Kidney (tissue), 14 donors: ENCODE results near the gene DENND1B. TPM values are rescaled to one million over a fixed set of nuclear protein-coding genes. Genes with fewer than 3 reads are reported as not detected.

Experiments used
- DNase-seq, 5 donors: peaks; one replicate each; pipeline ENCODE4 v3.0.0-alpha.2; 2013 to 2020
- FAIRE-seq: peaks from 2 replicates; lab custom pipeline; 2012; peaks lifted over from hg19 to GRCh38; lab: Jason Lieb, UNC
- H3K27ac ChIP-seq, 2 donors: one replicate each; pipeline ENCODE4 v1.7.0; 2013; ENCODE audit warnings: low read depth in 2 of 2, low read length in 2 of 2, inconsistent platforms in 1 of 2
- H3K27me3 ChIP-seq: one replicate; pipeline ENCODE4 v1.7.1; 2013; ENCODE audit warnings: low read length, inconsistent platforms; ENCODE audit not compliant: control insufficient read depth, insufficient read depth
- H3K36me3 ChIP-seq, 3 donors: one replicate each; pipeline versions ENCODE4 v1.7.0 to v1.7.1; 2013; ENCODE audit warnings: low read length in 3 of 3, control low read depth in 1 of 3, inconsistent platforms in 1 of 3; ENCODE audit not compliant: insufficient read depth in 3 of 3, control insufficient read depth in 2 of 3
- H3K4me1 ChIP-seq, 3 donors: one replicate each; pipeline versions ENCODE4 v1.7.0 to v1.7.1; 2013; ENCODE audit warnings: low read length in 3 of 3, inconsistent platforms in 1 of 3, low read depth in 1 of 3; ENCODE audit not compliant: control insufficient read depth in 2 of 3, insufficient read depth in 2 of 3
- H3K4me3 ChIP-seq, 3 donors: one replicate each; pipeline versions ENCODE4 v1.7.0 to v1.8.1; 2013; ENCODE audit warnings: low read length in 3 of 3, control low read depth in 1 of 3, inconsistent platforms in 1 of 3
- H3K9ac ChIP-seq, 3 donors: one replicate each; pipeline versions ENCODE4 v1.7.0 to v1.7.1; 2013; ENCODE audit warnings: low read length in 3 of 3, control low read depth in 1 of 3, inconsistent platforms in 1 of 3
- H3K9me3 ChIP-seq, 3 donors: one replicate each; pipeline versions ENCODE4 v1.7.0 to v1.7.1; 2013; ENCODE audit warnings: low read length in 3 of 3, control low read depth in 1 of 3, inconsistent platforms in 1 of 3; ENCODE audit not compliant: control insufficient read depth in 2 of 3, insufficient read depth in 1 of 3
- CTCF ChIP-seq: IDR thresholded peaks from 3 replicates; pipeline ENCODE4 v1.5.1; 2012; ENCODE audit warnings: mild to moderate bottlenecking, moderate library complexity, borderline replicate concordance; ENCODE audit not compliant: insufficient read depth; ENCODE audit errors: extremely low read depth
- intact Hi-C: fragments of 100-400 bp; cut with DNase I; formaldehyde crosslinking; loops from one replicate; pipeline ENCODE4 v1.11.1; 2022
- polyA plus RNA-seq: library from polyadenylated mRNA; stranded (reverse); fragments of 350-450 nt; fragmentation: Illumina TruSeq; extraction: RNeasy Lipid Tissue Mini Kit (QIAGEN cat#74804); gene quantifications from one replicate; pipeline ENCODE4 v1.2.3, GENCODE V29; 2014; ENCODE audit warnings: low read depth, low replicate concordance; ENCODE audit not compliant: insufficient read depth
- total RNA-seq: library from RNA; stranded (reverse); fragmentation: NEBNext Ultra II Directional; extraction: Animal tissue kit (Norgen Biotek cat#: 25700); gene quantifications from one replicate; pipeline ENCODE4 v1.2.1, GENCODE V29; 2021
- donor health status: control.
- donor health status: control.
- donor health status: control.
- donor health status: control.
- donor health status: control.
- donor health status: DM: yes; HTN: yes; CAD: no.
- donor health status: Normal renal cell carcinoma (clear cell type).

DENND1B gene
- total and polyA plus RNA-seq, 2 donors from 2014 or later = 3.1 to 20.6 TPM

GRCh38 chr1:197622371-197622770 is 152.9 kb downstream of the DENND1B start:
- Histone ChIP-seq H3K4me3 (no peak overlapping the region), H3K4me1 (no peaks in the 10 kb centered on the region), H3K9ac (no peak overlapping the region), H3K36me3 (no peaks in the 10 kb centered on the region), H3K9me3 (no peaks in the 10 kb centered on the region), H3K27me3 (no peaks in the 10 kb centered on the region), H3K27ac (no peak overlapping the region)
- intact Hi-C loops = no loop called here
- no peak for FAIRE-seq
- no peak for DNase-seq
- TF ChIP-seq CTCF = no peak

- H3K27ac ChIP-seq = no peak overlapping the region
- intact Hi-C loops = no loop called here
- H3K9me3 ChIP-seq = no peaks in the 10 kb centered on the region
- H3K4me1 ChIP-seq = no peaks in the 10 kb centered on the region
- TF ChIP-seq CTCF = no peak
- H3K4me3 ChIP-seq = no peak overlapping the region
- H3K9ac ChIP-seq = no peak overlapping the region
- no peak for FAIRE-seq
- DNase-seq = no peak
- H3K36me3 ChIP-seq = no peaks in the 10 kb centered on the region
- no peaks in the 10 kb centered on the region for H3K27me3 ChIP-seq
Observed at GRCh38 chr1:197621761-197622160, 153.5 kb downstream of the DENND1B start.

GRCh38 chr1:197620714-197621163 is 154.5 kb downstream of the DENND1B start:
- intact Hi-C loops = no loop called here
- FAIRE-seq = no peak
- Histone ChIP-seq H3K9ac (no peak overlapping the region), H3K36me3 (peaks cover 0 to 2% (median 0%) of the 10 kb centered on the region in 3 donors), H3K4me3 (no peak overlapping the region), H3K9me3 (no peaks in the 10 kb centered on the region), H3K27ac (no peak overlapping the region), H3K4me1 (no peaks in the 10 kb centered on the region), H3K27me3 (no peaks in the 10 kb centered on the region)
- no peak for DNase-seq
- TF ChIP-seq CTCF = no peak
